ENCODE measurements around the gene ALG2. TPM values are rescaled to one million over a fixed set of nuclear protein-coding genes. Genes with fewer than 3 reads are reported as not detected.

The ALG2 gene
- total and polyA plus RNA-seq, 5 experiments from 2014 or later, result 16.1 to 23.7 (median 17.8) TPM

DNA sequence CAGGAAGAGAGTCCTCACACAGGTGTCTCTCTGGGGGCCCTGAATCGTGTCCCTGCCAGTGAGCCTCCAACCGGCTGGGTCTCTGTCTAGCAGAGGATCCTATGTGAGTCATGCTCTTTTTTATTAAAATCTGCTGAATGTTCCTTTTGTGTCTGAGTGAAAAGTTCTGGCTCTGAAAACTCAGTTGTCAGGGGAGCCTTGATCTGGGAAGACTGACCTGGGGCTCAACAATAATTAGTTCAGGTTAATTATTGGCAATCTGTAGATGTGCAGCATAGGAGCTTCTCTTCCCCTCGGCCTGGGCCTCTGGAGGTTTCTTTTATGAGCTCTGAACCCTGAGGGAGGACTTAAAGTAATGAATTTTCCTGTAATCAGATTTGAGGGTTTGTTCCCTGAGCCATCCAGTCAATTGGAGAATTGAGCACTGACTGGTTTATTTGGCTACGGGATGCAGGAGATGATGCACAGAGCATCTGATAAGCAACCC, 45.2 kb downstream of the ALG2 start:
- peaks cover 0 to 6% (median 0%) of the 10 kb centered on the region in 5 donors for H3K27me3 Mint-ChIP-seq
- no peak for ATAC-seq
- POLR2A ChIA-PET, result no interaction called here

DNA sequence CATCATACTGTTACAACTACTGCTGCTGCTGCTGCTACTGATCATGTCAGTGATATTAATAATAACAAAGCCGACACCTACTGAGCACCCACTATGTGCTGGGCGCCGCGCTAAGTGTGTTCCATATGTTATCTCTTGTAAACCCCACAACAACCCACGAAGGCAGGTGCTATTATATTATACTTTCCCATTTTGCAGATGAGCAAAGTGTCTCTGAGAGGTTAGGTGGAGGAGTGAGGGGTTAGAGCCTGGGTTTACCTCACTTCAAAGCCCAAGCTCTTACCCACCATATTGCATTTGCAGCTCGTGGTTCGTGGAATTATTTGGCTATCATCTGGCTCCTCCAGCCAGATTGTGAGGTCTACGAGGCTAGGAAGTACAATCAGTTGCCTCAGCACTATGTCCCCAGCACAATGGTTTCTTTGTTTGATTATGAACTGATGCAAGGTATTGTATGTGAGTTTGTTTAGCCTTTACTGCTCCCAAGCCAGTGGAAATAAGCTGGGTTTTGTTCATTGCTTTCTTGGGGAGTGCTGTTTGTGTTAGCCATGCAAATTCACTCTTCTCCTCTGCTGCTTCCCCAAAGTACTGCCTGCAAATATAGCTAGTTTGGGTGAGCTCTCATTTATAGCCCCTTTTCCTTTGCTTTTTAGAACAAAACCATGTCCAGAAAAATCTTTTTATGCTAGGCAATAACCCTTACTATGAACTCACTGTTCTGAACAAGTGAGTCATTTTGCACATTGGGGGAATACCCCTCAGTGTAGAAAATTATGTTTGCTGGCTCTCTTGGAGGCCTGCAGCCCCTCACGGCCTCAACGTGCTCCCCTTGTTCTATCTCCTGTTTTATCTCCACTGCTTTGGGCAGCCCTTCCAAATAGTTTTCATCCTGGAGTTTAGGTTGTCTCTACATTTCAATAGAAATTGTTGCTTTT, 47.9 kb downstream of the ALG2 start:
- POLR2A ChIA-PET, result no interaction called here
- DNase-seq, result no peak
- H3K9me3 Mint-ChIP-seq, result no peaks in the 10 kb centered on the region
- no peak overlapping the region for H3K27ac Mint-ChIP-seq
- no peaks in the 10 kb centered on the region for H3K36me3 Mint-ChIP-seq
- H3K27me3 Mint-ChIP-seq, result peaks cover 0 to 7% (median 0%) of the 10 kb centered on the region in 5 donors
- no peak overlapping the region for H3K4me3 Mint-ChIP-seq
- no peak for ATAC-seq
- peaks cover 0 to 7% (median under 1%) of the 10 kb centered on the region in 4 donors for H3K4me1 Mint-ChIP-seq

More for the DNA sequence above, 45.2 kb downstream of the ALG2 start:
- H3K9me3 Mint-ChIP-seq, result no peaks in the 10 kb centered on the region
- DNase-seq, result no peak
- H3K4me1 Mint-ChIP-seq, result peaks cover 1 to 23% (median 5%) of the 10 kb centered on the region in 4 donors
- peak overlapping the region in 4 of 10 donors; percentile 27 to 63 (median 42) for H3K27ac Mint-ChIP-seq
- no peak overlapping the region for H3K4me3 Mint-ChIP-seq
- no peaks in the 10 kb centered on the region for H3K36me3 Mint-ChIP-seq

GRCh38 chr9:99172124-99173091, 49.3 kb downstream of the ALG2 start:
- no peak overlapping the region for H3K4me3 Mint-ChIP-seq
- DNase-seq (no peak), ATAC-seq (no peak)
- H3K36me3 Mint-ChIP-seq, result no peaks in the 10 kb centered on the region
- peak overlapping the region in 2 of 10 donors; percentile 29 to 51 for H3K27ac Mint-ChIP-seq
- peaks cover 0 to 7% (median 0%) of the 10 kb centered on the region in 5 donors for H3K27me3 Mint-ChIP-seq
- H3K9me3 Mint-ChIP-seq, result no peaks in the 10 kb centered on the region
- peaks cover 12 to 19% (median 13%) of the 10 kb centered on the region in 4 donors for H3K4me1 Mint-ChIP-seq
- POLR2A ChIA-PET, result no interaction called here

DNA sequence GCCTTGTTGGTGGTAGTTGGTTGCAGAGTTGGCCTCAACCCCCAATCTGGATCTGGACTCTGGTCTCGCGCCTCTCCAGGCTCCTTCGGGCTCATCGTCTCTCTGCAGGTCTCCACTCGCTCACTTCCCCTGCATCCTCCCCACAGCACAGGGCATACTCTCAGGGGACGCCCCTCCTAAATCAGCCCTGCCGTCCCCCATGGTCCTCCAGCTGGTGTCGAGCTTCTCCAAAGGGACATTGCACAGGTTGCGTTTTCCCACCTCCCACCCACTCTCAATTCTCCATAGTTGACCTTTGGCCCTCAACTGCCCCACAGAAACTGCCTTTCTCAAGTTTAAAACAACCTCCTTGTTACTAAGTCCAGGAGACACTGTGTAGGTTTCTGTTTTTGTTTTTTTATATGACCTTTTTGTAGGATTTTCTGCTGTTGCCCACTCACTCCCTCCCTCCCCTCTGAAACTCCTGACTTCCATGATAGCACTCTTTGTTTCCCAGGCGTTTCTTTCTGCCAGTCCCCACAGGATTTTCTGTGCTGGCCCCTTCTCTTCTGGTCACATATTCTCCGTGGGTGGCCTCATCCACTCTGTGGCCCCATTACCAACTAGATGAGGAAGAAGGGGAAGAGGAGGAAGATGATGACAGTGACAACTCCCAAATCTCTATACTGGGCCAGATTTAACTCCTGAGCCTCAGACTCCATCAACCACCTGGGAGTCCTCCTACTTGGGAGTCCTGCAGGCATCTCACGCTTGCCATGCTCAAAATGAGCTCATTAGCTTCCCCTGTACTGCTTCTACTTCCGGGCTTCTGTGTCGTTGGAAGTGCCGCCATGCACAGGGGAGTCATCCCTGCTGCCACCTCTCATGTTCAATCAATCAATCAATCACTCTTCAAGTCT, 50.3 kb downstream of the ALG2 start:
- POLR2A ChIA-PET, result no interaction called here

DNA sequence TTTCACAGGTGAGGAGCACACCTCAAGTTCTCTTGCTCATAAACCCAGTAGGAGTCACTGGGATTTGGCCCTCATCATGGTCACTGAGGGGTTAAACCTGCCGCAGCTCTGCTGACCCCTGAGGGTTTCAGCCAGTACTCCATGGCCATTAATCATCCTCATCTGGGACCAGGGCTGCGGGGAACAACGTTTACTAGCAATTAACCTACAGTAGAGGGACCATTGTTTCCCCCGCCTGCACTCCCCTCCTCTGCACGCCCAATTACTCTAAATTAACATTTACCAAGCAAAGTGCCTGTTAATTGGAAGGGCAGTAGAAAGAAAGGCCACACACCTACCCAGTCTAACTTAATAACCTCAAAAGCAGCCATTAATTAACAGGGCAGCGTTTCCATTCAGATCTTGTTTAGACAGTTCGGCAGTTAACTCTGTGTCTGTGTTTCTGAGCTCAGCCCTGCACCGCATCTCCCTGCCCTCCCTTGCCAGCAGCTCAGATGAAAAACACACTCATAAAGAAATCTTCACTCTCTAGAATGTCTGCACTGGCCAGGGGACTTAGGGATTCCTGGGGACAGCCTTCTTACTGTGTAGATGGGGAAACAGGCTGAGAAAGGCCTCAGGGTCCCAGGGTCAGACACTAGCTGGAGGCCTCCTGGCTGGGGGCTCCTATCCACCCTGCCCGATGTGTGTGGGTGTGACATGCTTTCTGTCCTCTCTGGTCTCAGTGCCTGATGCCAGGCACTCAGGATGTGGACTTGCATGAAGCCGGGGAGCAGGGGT, 51.6 kb downstream of the ALG2 start:
- no peaks in the 10 kb centered on the region for H3K9me3 Mint-ChIP-seq
- no peak overlapping the region for H3K4me3 Mint-ChIP-seq
- H3K27me3 Mint-ChIP-seq, result peaks cover 0 to 7% (median 0%) of the 10 kb centered on the region in 5 donors
- H3K4me1 Mint-ChIP-seq, result peaks cover 17 to 35% (median 28%) of the 10 kb centered on the region in 4 donors
- DNase-seq (no peak), ATAC-seq (no peak)
- H3K27ac Mint-ChIP-seq, result peak overlapping the region in 1 of 10 donors; percentile 44
- no peaks in the 10 kb centered on the region for H3K36me3 Mint-ChIP-seq
- POLR2A ChIA-PET, result no interaction called here

More for the DNA sequence above, 50.3 kb downstream of the ALG2 start:
- ATAC-seq, result no peak
- no peak for DNase-seq
- Mint-ChIP-seq H3K36me3 (no peaks in the 10 kb centered on the region), H3K4me1 (peaks cover 15 to 23% (median 20%) of the 10 kb centered on the region in 4 donors), H3K9me3 (no peaks in the 10 kb centered on the region), H3K27me3 (peaks cover 0 to 7% (median 0%) of the 10 kb centered on the region in 5 donors), H3K4me3 (no peak overlapping the region), H3K27ac (peak overlapping the region in 3 of 10 donors; percentile 2 to 51 (median 9))

- Mint-ChIP-seq H3K27me3 (peaks cover 0 to 7% (median 0%) of the 10 kb centered on the region in 5 donors), H3K4me3 (no peak overlapping the region), H3K27ac (no peak overlapping the region), H3K36me3 (no peaks in the 10 kb centered on the region), H3K4me1 (peaks cover 17 to 35% (median 28%) of the 10 kb centered on the region in 4 donors), H3K9me3 (no peaks in the 10 kb centered on the region)
- DNase-seq, result no peak
- POLR2A ChIA-PET, result no interaction called here
- no peak for ATAC-seq
These were observed 52.7 kb downstream of the ALG2 start for GRCh38 chr9:99169086-99169485.

DNA sequence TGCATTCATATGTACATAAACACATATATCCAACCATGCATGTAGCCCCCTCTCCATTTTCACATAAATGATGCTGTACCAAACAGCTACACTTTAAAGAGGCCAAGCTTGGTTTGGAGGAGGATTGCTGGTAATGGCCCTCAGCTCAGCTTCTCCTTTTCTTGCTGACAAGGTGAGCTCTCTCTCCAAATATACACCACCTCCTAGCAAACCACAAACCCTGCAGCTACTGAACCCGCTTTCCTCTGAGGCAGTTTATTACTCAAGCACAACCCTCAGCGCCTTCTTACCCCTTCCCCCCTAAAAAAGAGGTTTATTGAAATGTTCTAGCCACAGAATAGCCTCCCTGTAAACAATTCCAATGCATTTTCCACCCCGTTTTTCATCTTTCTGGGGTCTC, 54.0 kb downstream of the ALG2 start:
- Mint-ChIP-seq H3K27me3 (peaks cover 0 to 7% (median 0%) of the 10 kb centered on the region in 5 donors), H3K27ac (peak overlapping the region in 7 of 10 donors; percentile 1 to 69 (median 15)), H3K36me3 (no peaks in the 10 kb centered on the region), H3K9me3 (no peaks in the 10 kb centered on the region), H3K4me1 (peaks cover 19 to 39% (median 32%) of the 10 kb centered on the region in 4 donors), H3K4me3 (peak overlapping the region in 9 of 10 donors; percentile 22 to 66 (median 43))
- peak in 2 of 10 donors; percentile 29 for DNase-seq
- POLR2A ChIA-PET, result no interaction called here
- peak; percentile 54 to 62 for ATAC-seq

DNA sequence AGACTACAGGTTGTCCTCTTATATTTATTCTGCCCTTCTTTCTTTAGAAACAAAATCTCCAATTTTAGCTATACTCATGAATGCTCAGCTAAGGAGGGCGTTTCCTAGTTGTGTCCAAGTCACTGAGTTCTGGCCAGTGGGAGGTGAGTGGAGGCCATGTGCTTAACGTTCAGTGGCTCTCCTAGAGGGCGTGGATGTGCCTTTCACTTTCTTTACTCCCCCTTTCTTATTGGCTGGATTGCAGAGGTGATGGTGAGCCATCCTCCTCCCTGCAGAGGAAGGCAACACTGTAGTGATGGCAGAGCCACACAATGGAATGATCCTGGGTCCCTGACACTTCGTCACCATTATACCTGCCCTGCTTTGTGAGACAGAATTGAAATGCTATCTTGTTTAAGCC, 54.6 kb downstream of the ALG2 start:
- peak overlapping the region in 6 of 10 donors; percentile 19 to 85 (median 70) for H3K27ac Mint-ChIP-seq
- no peak for DNase-seq
- ATAC-seq, result peak in 1 of 2 donors; percentile 45
- H3K9me3 Mint-ChIP-seq, result no peaks in the 10 kb centered on the region
- H3K4me1 Mint-ChIP-seq, result peaks cover 21 to 42% (median 35%) of the 10 kb centered on the region in 4 donors
- peaks cover 0 to 7% (median 0%) of the 10 kb centered on the region in 5 donors for H3K27me3 Mint-ChIP-seq
- H3K36me3 Mint-ChIP-seq, result no peaks in the 10 kb centered on the region
- peak overlapping the region in 5 of 10 donors; percentile 31 to 49 (median 38) for H3K4me3 Mint-ChIP-seq
- POLR2A ChIA-PET, result interaction anchor here (0.5 kb wide), 1 partner anchor 42 kb away, joined by 3 read pairs; no protein-coding TSS in a partner anchor
